Muscle layer of duodenum (tissue), 2 donors: ENCODE data around the gene RBPJL.
A peak's percentile ranks its signal among the peaks of the same experiment; 100 is the strongest.
"Not testable (repeated sequence)": the region's sequence is repeated elsewhere in the genome, so short reads cannot be mapped to it uniquely, and the experiment has no call there.

Experiments used
- H3K27ac ChIP-seq: one replicate; pipeline ENCODE4 v1.7.0; 2013; ENCODE audit warnings: mild to moderate bottlenecking, low read length
- H3K27me3 ChIP-seq: one replicate; pipeline ENCODE4 v1.7.0; 2013; ENCODE audit warnings: low read depth, mild to moderate bottlenecking, control low read depth, low read length
- H3K36me3 ChIP-seq, 2 donors: one replicate each; pipeline ENCODE4 v1.7.0; 2013; ENCODE audit warnings: low read length in 2 of 2, control low read depth in 1 of 2, mild to moderate bottlenecking in 1 of 2; ENCODE audit not compliant: insufficient read depth in 2 of 2, control insufficient read depth in 1 of 2
- H3K4me1 ChIP-seq, 2 donors: one replicate each; pipeline ENCODE4 v1.7.0; 2013; ENCODE audit warnings: low read length in 2 of 2, mild to moderate bottlenecking in 2 of 2, control low read depth in 1 of 2, moderate library complexity in 1 of 2; ENCODE audit not compliant: insufficient read depth in 2 of 2, control insufficient read depth in 1 of 2
- H3K4me3 ChIP-seq, 2 donors: one replicate each; pipeline ENCODE4 v1.7.0; 2013; ENCODE audit warnings: low read length in 2 of 2, low read depth in 1 of 2, mild to moderate bottlenecking in 1 of 2
- H3K9me3 ChIP-seq, 2 donors: one replicate each; pipeline ENCODE4 v1.7.0; 2013; ENCODE audit warnings: low read length in 2 of 2, control low read depth in 1 of 2, mild to moderate bottlenecking in 1 of 2; ENCODE audit not compliant: control insufficient read depth in 1 of 2
- donor health status: healthy.

Gene RBPJL

DNA sequence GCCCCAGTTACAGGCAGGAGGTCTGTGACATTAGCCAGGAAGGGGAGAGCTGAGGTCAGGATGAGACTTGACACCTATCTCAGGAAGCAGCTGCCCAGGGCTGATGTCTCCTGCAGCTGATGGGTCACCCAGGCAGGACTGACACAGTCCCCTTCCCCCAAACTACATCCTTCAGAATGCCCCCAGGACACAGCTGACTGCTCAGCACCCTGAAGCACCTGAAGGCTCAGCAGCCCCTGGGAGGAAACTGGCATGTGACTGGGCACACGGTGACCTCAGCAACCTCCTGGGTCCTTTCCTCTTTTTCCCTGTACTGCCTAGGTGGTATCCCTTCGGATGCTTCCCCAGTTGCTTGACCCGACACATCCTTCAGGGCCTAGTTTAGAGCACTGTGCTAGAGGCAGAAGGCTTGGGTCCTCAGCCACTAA lies 39.7 kb downstream of the RBPJL start:
- peaks cover 30 to 35% of the 10 kb centered on the region in 2 donors for H3K4me1 ChIP-seq
- peak overlapping the region; percentile 79 to 84 for H3K4me3 ChIP-seq
- H3K27ac ChIP-seq: peak overlapping the region; percentile 98
- no peaks in the 10 kb centered on the region for H3K27me3 ChIP-seq
- H3K36me3 ChIP-seq: no peaks in the 10 kb centered on the region
- H3K9me3 ChIP-seq: no peaks in the 10 kb centered on the region

DNA sequence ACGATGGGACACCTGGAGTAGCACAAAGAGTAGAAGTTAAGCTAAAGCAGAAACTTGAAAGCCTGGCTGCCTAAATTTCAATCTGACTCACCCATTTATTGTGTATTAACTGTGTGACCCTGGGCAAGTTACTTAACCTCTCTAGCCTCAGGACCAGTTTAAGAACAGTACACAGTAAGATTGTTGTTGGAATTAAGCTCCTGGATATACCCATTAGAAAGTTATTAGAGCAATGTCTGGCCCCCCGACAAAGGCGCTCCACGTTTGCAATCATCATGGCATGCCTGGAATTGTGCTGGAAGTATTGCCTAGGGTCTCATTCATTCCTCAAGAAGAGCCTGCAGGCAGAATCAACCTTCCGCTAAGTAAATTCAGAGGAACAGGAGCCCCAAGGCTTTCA lies 40.2 kb downstream of the RBPJL start:
- no peaks in the 10 kb centered on the region for H3K27me3 ChIP-seq
- no peaks in the 10 kb centered on the region for H3K36me3 ChIP-seq
- H3K9me3 ChIP-seq: no peaks in the 10 kb centered on the region
- H3K27ac ChIP-seq: peak overlapping the region; percentile 98
- peaks cover 25 to 30% of the 10 kb centered on the region in 2 donors for H3K4me1 ChIP-seq
- H3K4me3 ChIP-seq: peak overlapping the region; percentile 79 to 84

DNA sequence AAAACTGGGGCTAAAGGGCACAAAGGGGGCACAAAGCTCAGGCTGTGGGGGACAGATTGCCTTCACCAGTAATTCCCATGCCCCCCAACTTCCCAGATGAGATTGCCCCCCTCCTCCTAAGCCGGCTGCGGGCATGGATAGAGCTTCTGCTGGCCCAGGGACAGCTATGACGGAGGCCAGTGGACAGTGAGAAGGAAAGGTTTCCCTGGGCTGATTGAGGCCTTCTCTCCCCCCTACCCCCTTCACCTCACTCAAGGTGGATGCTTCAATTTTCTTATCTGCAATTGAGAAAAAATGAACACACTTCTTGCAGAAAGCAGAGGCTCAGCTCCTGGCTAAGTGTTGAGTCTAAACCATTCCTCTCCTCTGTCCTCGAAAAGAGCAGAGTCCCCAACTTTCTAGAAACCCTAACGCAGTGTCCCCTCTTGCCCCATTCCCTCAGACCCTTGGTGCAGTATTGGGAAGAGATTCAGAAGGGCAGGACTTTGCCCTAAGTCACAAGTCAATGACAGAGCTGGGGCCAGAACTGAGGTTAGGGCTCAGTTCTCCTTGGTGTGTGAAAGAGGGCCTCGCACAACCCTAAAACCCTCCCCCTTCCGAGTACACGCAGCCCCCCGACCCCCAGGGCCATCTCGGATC lies 40.8 kb downstream of the RBPJL start:
- Histone ChIP-seq H3K4me1 (peaks cover 25 to 26% of the 10 kb centered on the region in 2 donors), H3K27me3 (no peaks in the 10 kb centered on the region), H3K9me3 (no peaks in the 10 kb centered on the region), H3K4me3 (peak overlapping the region; percentile 79 to 84), H3K27ac (peak overlapping the region; percentile 98), H3K36me3 (no peaks in the 10 kb centered on the region)

DNA sequence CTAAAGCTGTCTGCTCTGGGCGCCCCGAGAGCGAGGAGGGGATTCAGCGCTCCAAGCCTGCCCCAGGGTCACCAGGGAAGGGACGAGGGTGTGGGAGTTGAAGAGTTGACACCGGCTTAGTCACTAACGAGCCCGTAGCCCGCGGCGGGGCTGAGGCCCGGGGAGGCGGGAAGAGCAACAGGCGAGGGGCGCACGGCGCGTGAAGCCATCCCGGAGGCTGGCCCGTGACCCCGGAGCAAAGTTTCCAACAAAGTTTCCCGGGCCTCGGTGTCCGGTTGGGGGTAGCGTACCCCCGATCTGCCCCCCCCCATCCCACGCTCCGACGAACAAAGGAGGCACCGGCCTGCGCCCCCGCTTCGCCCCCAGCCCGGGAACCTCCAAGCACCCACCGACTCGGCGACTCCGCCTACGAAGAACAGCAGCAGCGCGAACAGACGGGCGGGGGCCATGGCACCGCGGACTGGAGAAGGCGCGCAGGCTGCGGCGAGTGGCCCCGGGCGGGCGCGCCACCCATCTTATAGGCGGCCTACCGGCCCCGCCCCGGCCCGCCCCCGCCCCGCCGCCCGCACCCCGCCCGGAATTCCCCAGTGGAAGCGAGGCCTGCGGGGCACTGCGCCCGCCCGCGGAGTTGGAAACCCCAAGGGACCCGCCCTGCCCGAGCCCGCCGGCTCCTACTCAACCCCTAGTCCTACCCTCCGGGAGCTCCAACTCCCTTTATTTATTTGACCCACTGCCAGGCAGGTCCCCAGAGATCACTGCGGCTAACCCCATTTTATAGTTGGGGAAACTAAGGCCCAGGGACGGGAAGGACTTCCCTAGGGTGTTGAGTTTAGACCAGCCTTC lies 41.5 kb downstream of the RBPJL start, which contains the start of gene SDC4:
SDC4 (minus strand) TSS at position 489 of the 843 bp plus-strand sequence; CDS start at position 449, 40 bp downstream.
- peak within 1 kb of the TSS; percentile 98 for H3K27ac ChIP-seq
- H3K27me3 ChIP-seq: no peaks in the 10 kb centered on the region
- peak within 1 kb of the TSS; percentile 79 to 84 for H3K4me3 ChIP-seq
- H3K36me3 ChIP-seq: no peaks in the 10 kb centered on the region
- H3K4me1 ChIP-seq: peaks cover 21 to 25% of the 10 kb centered on the region in 2 donors
- H3K9me3 ChIP-seq: no peaks in the 10 kb centered on the region

DNA sequence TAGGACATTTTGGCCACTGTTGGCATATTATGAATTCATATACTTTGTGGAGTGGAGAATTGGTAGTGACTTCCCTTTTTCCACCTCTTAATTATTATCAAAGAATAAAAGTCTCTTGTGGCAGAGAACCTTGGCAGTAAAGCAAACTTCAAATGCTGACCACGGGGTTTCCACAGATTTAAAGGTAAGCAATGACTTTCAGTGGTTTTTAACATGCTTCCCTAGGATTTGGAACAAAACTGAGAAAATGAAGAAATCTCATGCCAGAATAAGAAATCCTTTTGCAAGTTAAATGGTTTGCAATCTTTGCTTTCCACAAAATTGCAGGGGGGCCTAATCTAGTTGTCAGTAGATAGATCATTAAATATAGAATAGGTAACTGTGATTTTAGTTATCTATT lies 43.6 kb downstream of the RBPJL start:
- H3K4me1 ChIP-seq: peaks cover 7 to 9% of the 10 kb centered on the region in 2 donors
- H3K9me3 ChIP-seq: no peaks in the 10 kb centered on the region
- H3K27me3 ChIP-seq: no peaks in the 10 kb centered on the region
- no peak overlapping the region for H3K4me3 ChIP-seq
- H3K36me3 ChIP-seq: no peaks in the 10 kb centered on the region
- no peak overlapping the region for H3K27ac ChIP-seq

DNA sequence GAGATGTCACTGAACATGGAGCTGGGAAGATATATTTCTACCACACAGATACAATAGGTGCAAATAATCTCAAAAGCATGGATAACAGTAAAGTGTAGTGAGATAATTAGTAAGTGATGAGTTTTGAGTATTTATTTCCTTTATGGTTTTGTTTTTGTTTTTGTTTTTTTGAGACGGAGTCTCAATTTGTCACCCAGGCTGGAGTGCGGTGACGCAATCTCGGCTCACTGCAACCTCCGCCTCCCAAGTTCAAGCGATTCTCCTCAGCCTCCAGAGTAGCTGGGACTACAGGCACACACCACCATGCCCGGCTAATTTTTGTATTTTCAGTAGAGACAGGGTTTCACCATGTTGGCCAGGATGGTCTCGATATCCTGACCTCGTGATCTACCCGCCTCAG lies 44.2 kb downstream of the RBPJL start:
- H3K9me3 ChIP-seq, H3K27ac ChIP-seq, H3K27me3 ChIP-seq, H3K36me3 ChIP-seq, H3K4me3 ChIP-seq, H3K4me1 ChIP-seq: not testable (repeated sequence)

DNA sequence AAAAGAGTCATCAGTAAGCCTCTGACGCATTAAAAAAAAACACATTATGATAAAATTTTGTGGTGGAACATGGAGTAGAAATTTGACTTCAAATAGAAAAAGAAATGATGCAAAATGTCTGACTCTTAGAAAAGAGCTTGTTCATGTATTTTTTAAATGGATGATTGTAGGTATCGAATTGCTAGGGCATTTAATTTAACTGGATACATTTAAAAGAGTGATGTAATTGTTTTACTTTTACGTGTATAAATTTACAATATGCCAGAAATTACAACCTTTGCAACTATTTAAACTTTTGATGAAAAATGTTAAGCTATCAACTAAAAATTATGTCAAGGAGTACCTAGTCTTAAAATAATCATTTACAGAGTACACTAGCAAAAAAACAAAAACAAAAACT lies 46.1 kb downstream of the RBPJL start:
- peaks cover 7 to 8% of the 10 kb centered on the region in 2 donors for H3K4me1 ChIP-seq
- no peaks in the 10 kb centered on the region for H3K9me3 ChIP-seq
- no peaks in the 10 kb centered on the region for H3K27me3 ChIP-seq
- no peak overlapping the region for H3K4me3 ChIP-seq
- H3K27ac ChIP-seq: no peak overlapping the region
- no peaks in the 10 kb centered on the region for H3K36me3 ChIP-seq

DNA sequence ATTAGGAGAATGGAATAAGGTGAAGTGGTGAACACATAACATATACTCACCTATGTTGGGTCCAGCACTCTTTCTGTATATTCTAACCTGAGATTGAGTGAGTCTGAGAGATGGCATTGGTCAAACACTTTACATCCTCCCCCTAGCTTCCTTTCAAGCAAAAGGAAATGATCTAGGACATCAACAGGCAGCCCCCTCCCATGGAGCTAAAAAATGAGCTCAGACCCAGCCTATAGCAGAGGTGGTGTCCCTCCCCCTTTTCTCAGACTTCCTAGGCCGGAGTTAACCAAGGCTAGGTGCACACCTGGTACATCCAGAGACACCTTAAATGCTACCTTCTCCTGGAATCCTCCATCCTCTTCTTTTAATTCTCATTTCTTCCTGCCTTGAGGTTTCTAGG lies 47.1 kb downstream of the RBPJL start:
- Histone ChIP-seq H3K36me3 (peaks cover 0 to 7% of the 10 kb centered on the region in 2 donors), H3K27ac (peak overlapping the region; percentile 18), H3K9me3 (no peaks in the 10 kb centered on the region)

DNA sequence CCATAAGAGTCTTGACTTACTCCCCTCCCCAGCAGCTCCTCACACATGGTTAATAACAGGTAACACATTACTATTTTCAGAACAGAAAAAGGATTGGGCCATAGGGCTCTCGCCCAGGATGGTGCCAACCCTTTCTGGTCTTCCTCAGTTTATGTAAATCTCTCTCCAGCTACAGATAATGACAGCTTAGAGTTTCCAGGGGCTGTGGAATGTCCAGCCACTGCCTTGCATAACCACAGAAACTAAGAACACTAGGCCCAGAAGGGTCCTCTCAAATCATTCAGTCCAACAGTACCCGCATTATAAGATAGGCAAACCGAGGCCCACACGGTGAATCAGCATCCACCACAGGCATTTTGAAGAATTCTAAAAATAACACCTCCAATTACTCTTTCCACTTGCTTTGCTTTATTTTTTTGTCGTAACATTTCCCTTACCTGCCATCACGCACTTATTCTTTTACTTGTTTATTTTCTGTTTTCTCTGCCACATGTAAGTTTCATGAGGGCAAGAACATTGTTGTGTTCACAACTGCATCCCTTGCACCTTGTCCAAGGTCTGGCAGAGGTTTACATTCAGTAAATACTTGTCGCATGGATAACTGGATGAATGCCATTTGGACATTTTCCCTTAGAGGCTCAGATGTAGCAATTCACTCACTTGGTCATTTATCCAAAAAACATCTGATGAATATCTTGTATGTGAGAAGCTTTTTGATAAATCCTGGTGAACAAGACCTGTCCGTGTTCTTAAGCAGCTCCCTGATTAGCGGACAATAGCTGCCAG lies 48.0 kb downstream of the RBPJL start:
- Histone ChIP-seq H3K27ac (peak overlapping the region; percentile 43), H3K9me3 (no peaks in the 10 kb centered on the region), H3K27me3 (no peaks in the 10 kb centered on the region), H3K36me3 (peaks cover 0 to 12% of the 10 kb centered on the region in 2 donors), H3K4me1 (peaks cover 15 to 19% of the 10 kb centered on the region in 2 donors), H3K4me3 (no peak overlapping the region)

More for the DNA sequence above, 47.1 kb downstream of the RBPJL start:
- peaks cover 8 to 11% of the 10 kb centered on the region in 2 donors for H3K4me1 ChIP-seq
- H3K4me3 ChIP-seq: no peak overlapping the region
- no peaks in the 10 kb centered on the region for H3K27me3 ChIP-seq

DNA sequence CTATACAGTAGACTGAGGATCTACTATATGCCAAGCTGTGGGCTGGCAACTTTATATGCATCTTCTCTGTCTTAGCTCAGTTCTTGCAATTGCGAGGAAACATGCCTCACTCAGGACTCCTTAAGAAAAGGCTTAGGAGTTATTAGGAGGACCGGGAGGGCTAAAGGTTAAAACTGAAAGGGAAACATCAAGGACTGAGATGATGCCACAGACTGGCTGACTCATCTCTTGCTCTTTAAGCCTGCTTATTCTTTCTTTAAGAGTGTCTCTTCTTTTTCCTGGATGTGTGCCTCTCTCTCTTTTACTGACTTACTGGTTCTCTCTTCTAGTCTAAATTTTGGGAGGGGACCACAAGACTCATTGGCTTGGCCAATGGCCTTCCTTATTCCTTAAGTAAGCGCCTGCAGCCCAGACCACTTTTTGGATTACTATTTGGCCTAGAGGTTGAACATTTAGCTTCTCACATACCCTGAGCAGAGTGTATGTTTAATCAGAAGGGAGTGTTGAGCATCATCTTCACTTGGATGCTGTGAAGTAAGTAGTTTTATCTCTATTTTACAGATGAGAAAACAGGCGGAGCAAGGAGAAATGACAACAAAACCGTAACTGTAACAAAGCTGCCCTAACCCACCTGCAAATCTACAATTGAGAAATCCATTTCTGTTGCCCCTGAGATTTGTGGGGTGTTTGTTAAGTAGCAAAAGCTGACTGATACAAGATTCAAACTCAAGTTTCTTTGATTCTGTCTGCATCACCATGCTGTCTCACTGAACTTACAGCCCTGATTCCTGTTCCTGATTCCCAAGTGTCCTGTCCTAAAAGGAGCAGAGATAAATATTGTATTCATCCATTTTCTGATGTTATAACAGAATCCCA lies 48.8 kb downstream of the RBPJL start:
- Histone ChIP-seq H3K27ac (peak overlapping the region; percentile 43), H3K4me1 (peaks cover 19 to 21% of the 10 kb centered on the region in 2 donors)

More for the DNA sequence above, 48.8 kb downstream of the RBPJL start:
- peaks cover 0 to 12% of the 10 kb centered on the region in 2 donors for H3K36me3 ChIP-seq
- H3K4me3 ChIP-seq: no peak overlapping the region
- no peaks in the 10 kb centered on the region for H3K27me3 ChIP-seq
- H3K9me3 ChIP-seq: no peaks in the 10 kb centered on the region
